ENCODE data around the gene RPL29.

RPL29 gene

DNA sequence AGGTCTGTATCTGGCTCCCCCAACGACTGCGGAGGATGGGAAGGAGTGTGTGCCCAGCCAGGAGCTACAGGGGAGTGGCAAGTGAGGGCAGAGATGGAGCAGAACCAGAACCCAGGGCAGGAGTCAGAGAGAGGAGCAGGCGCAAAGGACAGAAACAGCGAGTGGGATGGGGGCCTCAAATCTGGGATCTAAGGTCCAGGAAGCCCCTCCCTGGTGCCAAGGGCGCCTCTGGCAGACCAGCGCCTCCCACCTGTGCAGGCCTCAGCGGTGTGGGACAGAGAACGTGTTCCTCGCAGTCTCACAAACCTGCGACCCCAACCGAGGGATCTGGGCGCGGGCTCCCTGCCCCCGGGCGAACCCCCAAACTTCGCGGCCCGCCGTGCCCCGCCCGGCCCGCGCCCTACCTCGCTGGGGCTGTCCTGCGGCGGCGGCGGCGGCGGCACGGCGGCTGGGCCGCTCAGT, 28.7 kb downstream of the RPL29 start:
- peaks cover 21% of the 10 kb centered on the region for H3K4me1 ChIP-seq (ENCODE audit: insufficient read depth, low read length)
- H3K4me3 ChIP-seq (ENCODE audit: low read length), result peak overlapping the region; percentile 63; the same call in 1 of the 2 replicates
- no peaks in the 10 kb centered on the region for H3K9me3 ChIP-seq (ENCODE audit: insufficient read depth, low read depth, low read length)
- H3K9ac ChIP-seq (ENCODE audit: low read depth, low read length), result peak overlapping the region; percentile 27; the same call in 1 of the 2 replicates
- H3K27ac ChIP-seq (ENCODE audit: low read length), result no peak overlapping the region
- H3K36me3 ChIP-seq (ENCODE audit: insufficient read depth, low read depth, low read length), result no peaks in the 10 kb centered on the region
- H3K27me3 ChIP-seq (ENCODE audit: insufficient read depth, low read length), result peaks cover 35% of the 10 kb centered on the region

DNA sequence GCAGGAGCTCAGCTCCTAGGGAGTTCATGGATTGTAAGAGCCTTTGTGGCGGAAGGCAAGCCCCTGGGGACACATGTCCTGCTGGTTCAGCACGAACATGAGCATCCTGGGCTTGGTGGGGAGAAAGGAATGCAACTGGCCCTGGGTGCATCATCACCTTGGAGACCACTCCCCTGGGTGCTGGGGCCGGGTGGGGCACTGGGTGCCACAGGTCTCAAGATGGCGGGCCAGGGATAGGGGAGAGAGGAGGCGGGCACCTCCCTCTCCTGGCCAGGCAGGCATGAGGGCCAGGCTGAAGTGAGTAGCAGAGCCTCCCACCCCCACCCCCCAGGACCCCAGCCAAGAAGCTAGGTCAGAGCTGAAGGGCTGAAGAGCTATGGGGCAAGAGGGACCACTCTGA, 29.2 kb downstream of the RPL29 start:
- peaks cover 40% of the 10 kb centered on the region for H3K27me3 ChIP-seq (ENCODE audit: insufficient read depth, low read length)
- peak overlapping the region; percentile 63; the same call in 1 of the 2 replicates for H3K4me3 ChIP-seq (ENCODE audit: low read length)
- H3K9me3 ChIP-seq (ENCODE audit: insufficient read depth, low read depth, low read length), result no peaks in the 10 kb centered on the region
- H3K36me3 ChIP-seq (ENCODE audit: insufficient read depth, low read depth, low read length), result no peaks in the 10 kb centered on the region
- no peak overlapping the region for H3K27ac ChIP-seq (ENCODE audit: low read length)
- peaks cover 21% of the 10 kb centered on the region for H3K4me1 ChIP-seq (ENCODE audit: insufficient read depth, low read length)
- H3K9ac ChIP-seq (ENCODE audit: low read depth, low read length), result peak overlapping the region; percentile 27; the same call in 1 of the 2 replicates

DNA sequence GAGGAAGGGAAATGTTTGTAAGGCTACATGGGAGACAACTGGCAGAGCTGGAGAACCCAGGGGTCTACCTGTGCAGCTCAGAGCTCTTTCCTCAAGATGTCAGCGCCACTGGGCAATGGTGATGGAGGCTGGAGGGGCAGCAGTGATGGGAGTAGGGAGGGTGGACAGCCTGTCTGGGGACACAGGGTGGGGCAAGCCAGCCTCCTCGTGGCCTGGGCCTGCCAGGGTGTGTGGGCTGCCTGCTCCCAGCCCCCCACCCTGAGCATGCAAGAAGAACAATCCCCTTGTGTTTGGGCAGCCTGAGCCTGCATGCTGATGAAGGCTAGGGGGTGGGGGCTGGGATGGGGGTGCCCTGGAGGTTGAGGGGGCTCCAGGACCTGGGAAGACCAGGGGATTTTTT, 29.7 kb downstream of the RPL29 start:
- Histone ChIP-seq H3K27ac (ENCODE audit: low read length) (no peak overlapping the region), H3K4me1 (ENCODE audit: insufficient read depth, low read length) (peaks cover 21% of the 10 kb centered on the region), H3K9ac (ENCODE audit: low read depth, low read length) (no peak overlapping the region), H3K4me3 (ENCODE audit: low read length) (0 out of 2 replicates have a peak overlapping the region, but pooled peaks have one; percentile 63), H3K27me3 (ENCODE audit: insufficient read depth, low read length) (peaks cover 42% of the 10 kb centered on the region), H3K9me3 (ENCODE audit: insufficient read depth, low read depth, low read length) (no peaks in the 10 kb centered on the region), H3K36me3 (ENCODE audit: insufficient read depth, low read depth, low read length) (no peaks in the 10 kb centered on the region)

DNA sequence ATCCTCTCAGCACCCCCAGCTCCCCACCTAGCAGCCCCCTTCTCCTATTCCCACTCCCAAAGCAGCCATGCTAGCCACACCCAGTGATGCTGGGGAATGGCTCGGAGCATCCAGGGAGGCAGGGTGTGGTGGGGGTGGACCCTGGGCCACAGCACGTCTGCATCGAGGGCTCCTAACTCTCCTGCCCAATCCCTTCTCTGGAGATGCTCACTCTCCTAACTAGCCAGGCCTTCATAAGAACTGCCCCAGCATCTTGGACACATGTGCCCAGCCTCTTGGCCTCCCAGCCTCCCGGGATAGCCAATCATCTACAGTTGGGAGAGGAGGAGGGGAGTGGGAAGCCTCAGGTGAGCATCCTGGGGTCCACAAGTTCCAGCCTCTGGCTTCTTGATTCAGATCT, 31.2 kb downstream of the RPL29 start:
- H3K4me3 ChIP-seq (ENCODE audit: low read length), result no peak overlapping the region
- no peaks in the 10 kb centered on the region for H3K9me3 ChIP-seq (ENCODE audit: insufficient read depth, low read depth, low read length)
- no peaks in the 10 kb centered on the region for H3K36me3 ChIP-seq (ENCODE audit: insufficient read depth, low read depth, low read length)
- no peak overlapping the region for H3K9ac ChIP-seq (ENCODE audit: low read depth, low read length)
- peaks cover 42% of the 10 kb centered on the region for H3K27me3 ChIP-seq (ENCODE audit: insufficient read depth, low read length)
- peaks cover 18% of the 10 kb centered on the region for H3K4me1 ChIP-seq (ENCODE audit: insufficient read depth, low read length)
- H3K27ac ChIP-seq (ENCODE audit: low read length), result no peak overlapping the region

DNA sequence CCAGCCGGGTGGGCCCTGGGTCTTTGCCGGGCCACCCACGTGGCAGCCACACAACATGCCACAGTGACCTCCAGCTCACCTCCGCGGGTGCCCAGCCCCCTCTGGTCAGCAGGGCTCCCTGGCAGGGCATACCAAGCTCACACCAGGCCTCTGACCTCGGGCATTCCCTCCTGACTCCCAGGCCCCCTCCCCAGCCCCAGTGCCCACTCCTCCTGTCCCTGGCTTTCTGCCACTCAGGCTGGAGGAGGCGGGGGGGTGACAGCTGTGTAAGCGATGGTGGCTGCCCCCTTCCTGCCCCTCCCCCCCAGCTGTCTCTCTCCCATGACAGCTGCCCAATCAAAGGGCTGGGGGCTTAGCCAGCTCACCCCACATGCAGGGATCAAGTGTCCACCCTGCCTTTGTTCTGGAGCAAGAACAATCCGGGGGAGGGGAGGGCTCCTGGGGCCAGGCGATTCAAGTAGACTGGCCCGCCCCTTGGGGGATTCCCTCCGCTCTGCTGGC, 31.7 kb downstream of the RPL29 start:
- no peak overlapping the region for H3K4me3 ChIP-seq (ENCODE audit: low read length)
- H3K4me1 ChIP-seq (ENCODE audit: insufficient read depth, low read length), result peaks cover 13% of the 10 kb centered on the region
- H3K27ac ChIP-seq (ENCODE audit: low read length), result no peak overlapping the region
- no peak overlapping the region for H3K9ac ChIP-seq (ENCODE audit: low read depth, low read length)
- H3K36me3 ChIP-seq (ENCODE audit: insufficient read depth, low read depth, low read length), result no peaks in the 10 kb centered on the region
- no peaks in the 10 kb centered on the region for H3K9me3 ChIP-seq (ENCODE audit: insufficient read depth, low read depth, low read length)
- H3K27me3 ChIP-seq (ENCODE audit: insufficient read depth, low read length), result peaks cover 42% of the 10 kb centered on the region

DNA sequence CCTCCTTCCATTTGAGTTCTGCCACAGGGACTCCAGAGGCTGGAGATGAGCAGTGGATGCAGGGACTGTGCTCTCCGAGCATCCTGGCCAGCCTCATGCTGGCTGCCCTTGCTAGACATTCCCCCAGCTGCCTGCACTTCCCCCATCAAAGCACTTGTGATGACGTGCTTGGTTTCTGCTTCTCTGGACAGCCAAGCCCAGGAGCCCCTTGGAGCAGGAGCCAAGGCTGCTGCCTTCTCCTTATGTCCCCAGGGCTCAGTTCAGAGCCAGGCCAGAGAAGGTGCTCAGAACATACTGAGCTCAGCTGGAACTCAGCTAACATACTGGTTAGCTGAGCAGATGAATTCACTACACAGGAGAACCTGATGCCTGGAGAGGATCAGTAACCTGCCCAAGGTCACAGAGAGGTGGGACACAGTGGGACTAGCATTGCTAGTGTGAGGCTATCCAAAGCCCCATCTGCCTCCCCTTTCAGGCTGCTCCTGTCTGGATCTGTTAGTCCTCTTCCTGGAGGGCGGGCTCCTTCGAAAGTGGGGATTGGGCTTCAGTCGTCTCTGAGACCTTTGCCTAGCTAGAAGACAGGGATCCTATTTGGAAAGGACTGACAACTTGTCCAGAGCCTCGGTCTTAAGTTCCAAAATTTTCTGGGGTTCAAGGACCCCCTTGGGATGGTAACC, 32.7 kb downstream of the RPL29 start:
- H3K36me3 ChIP-seq (ENCODE audit: insufficient read depth, low read depth, low read length), result no peaks in the 10 kb centered on the region
- H3K4me1 ChIP-seq (ENCODE audit: insufficient read depth, low read length), result peaks cover 6% of the 10 kb centered on the region; the same call in 1 of the 2 replicates
- H3K27me3 ChIP-seq (ENCODE audit: insufficient read depth, low read length), result peaks cover 42% of the 10 kb centered on the region
- H3K9ac ChIP-seq (ENCODE audit: low read depth, low read length), result no peak overlapping the region
- no peak overlapping the region for H3K27ac ChIP-seq (ENCODE audit: low read length)
- no peak overlapping the region for H3K4me3 ChIP-seq (ENCODE audit: low read length)
- H3K9me3 ChIP-seq (ENCODE audit: insufficient read depth, low read depth, low read length), result no peaks in the 10 kb centered on the region

DNA sequence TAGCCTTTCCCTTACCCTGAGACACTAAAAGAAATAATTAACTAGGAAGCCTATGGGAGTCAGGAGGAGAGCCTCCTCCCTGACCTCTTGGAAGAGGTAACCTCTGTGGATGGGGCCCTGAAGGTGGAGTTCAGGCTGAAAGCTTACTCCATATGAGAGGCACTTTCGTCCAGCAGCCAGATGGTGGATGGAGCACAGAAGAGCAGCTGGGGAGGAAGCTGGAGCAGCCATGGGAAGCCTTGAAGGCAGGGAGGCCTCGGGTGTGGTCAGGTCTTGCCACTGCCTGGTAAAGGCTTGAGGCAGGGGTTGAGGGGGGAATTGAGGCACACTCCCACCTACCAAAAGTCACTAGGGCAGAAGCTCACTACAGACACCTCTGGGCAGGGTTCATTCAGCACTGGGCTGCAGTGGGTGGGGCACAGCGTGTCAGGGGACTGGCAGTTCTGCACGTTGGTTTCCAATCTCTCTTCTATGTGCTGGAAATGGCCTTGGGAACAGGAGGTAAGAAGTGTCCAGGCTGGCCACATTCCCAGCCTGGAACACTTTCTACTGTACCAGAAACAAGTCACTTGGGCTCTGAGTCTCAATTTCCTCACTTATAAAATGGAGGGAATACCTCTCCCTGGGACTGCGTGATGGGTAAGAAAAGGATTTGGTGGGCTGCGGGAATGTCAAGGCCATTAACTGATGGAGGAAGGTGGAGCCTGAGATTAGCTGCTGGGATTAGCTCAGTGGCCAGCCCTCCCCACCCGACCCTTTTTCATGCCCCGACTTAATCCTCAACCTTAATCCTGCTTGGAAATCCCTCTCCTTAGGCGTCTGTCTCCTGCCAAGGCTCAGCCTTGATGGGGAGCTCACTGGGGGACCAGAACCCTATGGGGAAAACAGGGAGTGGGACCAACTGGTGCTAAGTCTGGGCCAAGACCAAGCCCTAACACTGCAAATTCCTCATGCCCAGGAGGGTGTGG, 33.8 kb downstream of the RPL29 start:
- H3K9ac ChIP-seq (ENCODE audit: low read depth, low read length), result no peak overlapping the region
- H3K27ac ChIP-seq (ENCODE audit: low read length), result no peak overlapping the region
- peaks cover 47% of the 10 kb centered on the region for H3K27me3 ChIP-seq (ENCODE audit: insufficient read depth, low read length)
- no peak overlapping the region for H3K4me3 ChIP-seq (ENCODE audit: low read length)
- no peaks in the 10 kb centered on the region for H3K9me3 ChIP-seq (ENCODE audit: insufficient read depth, low read depth, low read length)
- H3K36me3 ChIP-seq (ENCODE audit: insufficient read depth, low read depth, low read length), result no peaks in the 10 kb centered on the region
- peaks cover 6% of the 10 kb centered on the region; the same call in 1 of the 2 replicates for H3K4me1 ChIP-seq (ENCODE audit: insufficient read depth, low read length)

DNA sequence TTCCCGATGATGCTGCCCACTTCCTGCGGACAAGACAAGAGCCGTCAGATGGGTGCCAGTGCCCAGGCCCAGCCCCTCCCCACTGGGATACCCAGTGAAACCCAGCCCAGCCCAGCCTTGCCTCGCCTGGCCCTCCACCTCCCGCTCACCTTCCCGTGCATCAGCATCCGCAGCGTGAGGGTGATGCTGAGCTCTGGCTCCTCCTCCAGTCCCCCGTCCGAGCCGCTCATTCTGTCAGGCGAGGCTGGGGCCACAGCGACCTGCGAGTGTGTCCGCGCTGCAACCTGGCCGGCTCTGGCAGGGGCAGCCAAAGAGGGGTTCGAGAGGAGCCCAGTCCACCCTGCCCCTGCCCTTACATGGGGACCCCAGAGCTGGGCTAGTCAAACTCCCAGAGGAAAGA, 34.7 kb downstream of the RPL29 start:
- peaks cover 47% of the 10 kb centered on the region for H3K27me3 ChIP-seq (ENCODE audit: insufficient read depth, low read length)
- no peak overlapping the region for H3K4me3 ChIP-seq (ENCODE audit: low read length)
- H3K27ac ChIP-seq (ENCODE audit: low read length), result no peak overlapping the region
- H3K36me3 ChIP-seq (ENCODE audit: insufficient read depth, low read depth, low read length), result no peaks in the 10 kb centered on the region
- no peaks in the 10 kb centered on the region; the same call in 1 of the 2 replicates for H3K4me1 ChIP-seq (ENCODE audit: insufficient read depth, low read length)
- no peaks in the 10 kb centered on the region for H3K9me3 ChIP-seq (ENCODE audit: insufficient read depth, low read depth, low read length)
- no peak overlapping the region for H3K9ac ChIP-seq (ENCODE audit: low read depth, low read length)

DNA sequence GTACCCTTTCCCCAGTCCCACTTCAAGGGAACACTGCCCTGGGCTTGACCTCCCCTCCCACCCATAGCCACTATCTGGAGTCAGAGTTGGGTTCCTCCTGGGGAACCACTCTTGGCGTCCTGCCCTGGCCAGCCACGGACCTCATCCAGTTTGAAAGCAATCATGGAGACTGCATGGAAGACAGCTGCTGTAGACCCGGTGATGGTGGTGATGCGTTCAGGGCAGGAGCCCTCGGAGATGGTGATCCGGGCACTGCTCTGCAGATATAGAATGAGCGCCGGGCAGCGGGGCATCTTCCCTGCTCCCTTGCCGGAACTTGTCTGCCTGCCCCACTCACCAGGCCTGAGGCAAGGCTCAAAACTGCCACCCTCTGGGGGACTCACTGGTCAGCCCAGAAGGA, 35.3 kb downstream of the RPL29 start:
- no peak overlapping the region for H3K4me3 ChIP-seq (ENCODE audit: low read length)
- peaks cover 47% of the 10 kb centered on the region for H3K27me3 ChIP-seq (ENCODE audit: insufficient read depth, low read length)
- no peak overlapping the region for H3K27ac ChIP-seq (ENCODE audit: low read length)
- no peaks in the 10 kb centered on the region for H3K36me3 ChIP-seq (ENCODE audit: insufficient read depth, low read depth, low read length)
- H3K9me3 ChIP-seq (ENCODE audit: insufficient read depth, low read depth, low read length), result no peaks in the 10 kb centered on the region
- H3K9ac ChIP-seq (ENCODE audit: low read depth, low read length), result no peak overlapping the region
- no peaks in the 10 kb centered on the region for H3K4me1 ChIP-seq (ENCODE audit: insufficient read depth, low read length)

DNA sequence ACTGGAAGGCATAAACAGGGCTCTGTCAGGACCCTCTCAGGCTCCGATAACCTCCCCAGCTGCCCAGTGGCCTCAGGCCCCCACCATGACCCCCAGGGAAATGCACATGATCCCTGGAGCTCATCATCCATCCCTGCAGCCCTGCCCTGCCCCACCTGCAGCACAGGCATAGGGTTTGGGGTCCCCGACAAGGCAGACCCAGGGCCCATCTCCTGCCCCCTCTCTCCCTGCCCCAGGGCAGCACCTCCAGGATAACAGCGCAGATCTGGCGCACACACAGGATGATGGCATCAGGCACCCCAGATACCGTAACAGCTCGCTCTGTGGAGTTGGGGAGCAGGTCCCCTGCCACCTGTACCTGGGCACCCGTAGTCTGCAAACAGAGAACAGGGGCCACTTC, 36.0 kb downstream of the RPL29 start:
- H3K9me3 ChIP-seq (ENCODE audit: insufficient read depth, low read depth, low read length), result no peaks in the 10 kb centered on the region
- H3K4me3 ChIP-seq (ENCODE audit: low read length), result no peak overlapping the region
- no peak overlapping the region for H3K9ac ChIP-seq (ENCODE audit: low read depth, low read length)
- no peak overlapping the region for H3K27ac ChIP-seq (ENCODE audit: low read length)
- no peaks in the 10 kb centered on the region for H3K4me1 ChIP-seq (ENCODE audit: insufficient read depth, low read length)
- no peaks in the 10 kb centered on the region for H3K36me3 ChIP-seq (ENCODE audit: insufficient read depth, low read depth, low read length)
- H3K27me3 ChIP-seq (ENCODE audit: insufficient read depth, low read length), result peaks cover 47% of the 10 kb centered on the region

DNA sequence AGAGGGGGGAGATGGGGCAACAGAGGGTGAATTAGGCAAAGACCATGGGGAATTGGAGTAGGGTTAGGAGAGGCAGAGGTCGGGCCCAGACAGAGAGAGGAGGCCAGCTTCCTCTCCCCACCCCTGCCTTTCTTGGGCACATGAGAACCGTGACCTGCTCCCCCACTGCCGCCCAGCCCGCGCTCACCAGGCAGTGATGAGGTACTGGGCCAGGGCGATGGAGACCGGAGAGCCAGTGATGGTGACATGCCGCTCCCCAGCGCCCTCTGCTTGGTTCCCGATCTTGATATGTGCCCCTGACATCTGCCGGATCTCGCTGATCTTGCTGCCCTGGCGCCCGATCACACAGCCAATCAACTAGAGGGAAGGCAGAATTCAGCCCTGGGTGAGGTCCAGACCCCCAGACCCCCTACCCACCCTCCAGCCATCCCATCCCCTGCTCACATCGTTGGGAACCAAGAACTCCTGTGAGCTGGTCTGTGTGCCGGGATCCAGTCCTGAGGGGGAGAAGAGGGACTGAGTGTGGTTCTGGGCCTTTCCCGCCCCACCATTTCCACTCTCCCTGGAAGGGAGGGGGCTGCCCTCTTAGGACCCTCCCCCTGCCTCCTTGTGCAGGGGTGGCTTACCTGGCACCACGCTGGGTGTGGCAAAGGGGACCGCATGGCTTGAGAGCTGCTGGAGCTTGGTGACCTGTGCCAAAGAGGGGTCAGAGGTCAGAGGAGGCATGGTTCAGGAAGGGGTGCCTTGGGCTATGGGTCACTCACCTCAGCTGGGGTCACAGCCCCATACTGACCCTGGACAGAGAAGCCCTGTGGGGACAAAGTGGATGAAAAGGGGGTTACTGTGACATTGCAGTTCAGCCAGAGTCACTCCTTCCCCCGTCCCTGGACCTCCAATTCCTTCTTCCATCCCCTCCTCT, 36.8 kb downstream of the RPL29 start:
- H3K36me3 ChIP-seq (ENCODE audit: insufficient read depth, low read depth, low read length), result no peaks in the 10 kb centered on the region
- H3K4me1 ChIP-seq (ENCODE audit: insufficient read depth, low read length), result no peaks in the 10 kb centered on the region
- H3K9me3 ChIP-seq (ENCODE audit: insufficient read depth, low read depth, low read length), result no peaks in the 10 kb centered on the region
- no peak overlapping the region for H3K27ac ChIP-seq (ENCODE audit: low read length)
- no peak overlapping the region for H3K4me3 ChIP-seq (ENCODE audit: low read length)
- H3K27me3 ChIP-seq (ENCODE audit: insufficient read depth, low read length), result peaks cover 55% of the 10 kb centered on the region
- no peak overlapping the region for H3K9ac ChIP-seq (ENCODE audit: low read depth, low read length)

All from iPS-20b (cell line).